NCI-H1436 (cell line): Measurements from ENCODE around the gene GAS1.
A peak's percentile ranks its signal among the peaks of the same experiment; 100 is the strongest.

Source experiments
- DNase-seq: peaks from one replicate; lab custom pipeline; 2025; lab: John Stamatoyannopoulos, UW

GAS1 gene

GRCh38 chr9:86947146-86948073 lies at the start of gene GAS1:
TSS of gene GAS1 (minus strand) at chr9:86947506. CDS start at chr9:86946779, 727 bp downstream.
- DNase-seq, result peak; percentile 33

GRCh38 chr9:86994231-86994630 lies 46.9 kb upstream of the GAS1 start:
- no peak for DNase-seq

GRCh38 chr9:86993830-86994229 lies 46.5 kb upstream of the GAS1 start:
- no peak for DNase-seq

GRCh38 chr9:86991077-86991476 lies 43.8 kb upstream of the GAS1 start:
- DNase-seq, result no peak

- no peak for DNase-seq
Measured at GRCh38 chr9:86990290-86990689, 43.0 kb upstream of the GAS1 start.

GRCh38 chr9:86987900-86988299 lies 40.6 kb upstream of the GAS1 start:
- no peak for DNase-seq

- no peak for DNase-seq
Measured at GRCh38 chr9:86985132-86985647, 37.9 kb upstream of the GAS1 start.

- DNase-seq, result no peak
Measured at GRCh38 chr9:86983620-86984259, 36.4 kb upstream of the GAS1 start.

GRCh38 chr9:86983249-86983619 lies 35.9 kb upstream of the GAS1 start:
- DNase-seq, result no peak

- DNase-seq, result no peak
Measured at GRCh38 chr9:86980802-86981201, 33.5 kb upstream of the GAS1 start.

- no peak for DNase-seq
Measured at GRCh38 chr9:86979657-86980056, 32.4 kb upstream of the GAS1 start.

- no peak for DNase-seq
Measured at GRCh38 chr9:86978922-86979474, 31.7 kb upstream of the GAS1 start.

GRCh38 chr9:86978413-86978812 lies 31.1 kb upstream of the GAS1 start:
- no peak for DNase-seq

GRCh38 chr9:86977205-86977835 lies 30.0 kb upstream of the GAS1 start:
- no peak for DNase-seq

- no peak for DNase-seq
Measured at GRCh38 chr9:86975606-86976005, 28.3 kb upstream of the GAS1 start.

GRCh38 chr9:86975036-86975435 lies 27.7 kb upstream of the GAS1 start:
- no peak for DNase-seq

GRCh38 chr9:86974421-86974820 lies 27.1 kb upstream of the GAS1 start:
- DNase-seq, result no peak

- no peak for DNase-seq
Measured at GRCh38 chr9:86971742-86972141, 24.4 kb upstream of the GAS1 start.

GRCh38 chr9:86968258-86968920 lies 21.1 kb upstream of the GAS1 start:
- DNase-seq, result no peak

- no peak for DNase-seq
Measured at GRCh38 chr9:86966852-86967511, 19.7 kb upstream of the GAS1 start.
